PFSK-1 (cell line): ENCODE results near the gene ATXN7L1.

Source experiments
- FOXP2 ChIP-seq: optimal IDR thresholded peaks from 2 replicates; pipeline ENCODE3; 2011; ENCODE audit warnings: borderline replicate concordance, control low read depth, inconsistent platforms; ENCODE audit not compliant: insufficient read depth; ENCODE audit errors: extremely low read length, extremely low read depth
- POLR2AphosphoS5 ChIP-seq: IDR thresholded peaks from 2 replicates; pipeline ENCODE4 v1.6.1; 2012; ENCODE audit warnings: low read depth, mild to moderate bottlenecking, control low read depth, low read length, moderate library complexity
- SIN3A ChIP-seq: IDR thresholded peaks from 2 replicates; pipeline ENCODE4 v1.6.1; 2012; ENCODE audit warnings: mild to moderate bottlenecking, low read length, moderate library complexity, borderline replicate concordance; ENCODE audit not compliant: insufficient read depth
- TAF1 ChIP-seq: IDR thresholded peaks from 2 replicates; pipeline ENCODE4 v1.6.1; 2012; ENCODE audit warnings: low read length, control low read depth, borderline replicate concordance; ENCODE audit not compliant: insufficient read depth
- TF ChIP-seq, protein P1 (sequence below), 2 experiments: IDR thresholded peaks; 2 replicates each; pipeline versions ENCODE4 v1.6.1 to v1.8.0; 2011 to 2012; ENCODE audit warnings: low read depth in 2 of 2, low read length in 2 of 2, control low read depth in 1 of 2, inconsistent platforms in 1 of 2, mild to moderate bottlenecking in 1 of 2, moderate library complexity in 1 of 2; ENCODE audit not compliant: insufficient read depth in 1 of 2

Gene ATXN7L1

DNA sequence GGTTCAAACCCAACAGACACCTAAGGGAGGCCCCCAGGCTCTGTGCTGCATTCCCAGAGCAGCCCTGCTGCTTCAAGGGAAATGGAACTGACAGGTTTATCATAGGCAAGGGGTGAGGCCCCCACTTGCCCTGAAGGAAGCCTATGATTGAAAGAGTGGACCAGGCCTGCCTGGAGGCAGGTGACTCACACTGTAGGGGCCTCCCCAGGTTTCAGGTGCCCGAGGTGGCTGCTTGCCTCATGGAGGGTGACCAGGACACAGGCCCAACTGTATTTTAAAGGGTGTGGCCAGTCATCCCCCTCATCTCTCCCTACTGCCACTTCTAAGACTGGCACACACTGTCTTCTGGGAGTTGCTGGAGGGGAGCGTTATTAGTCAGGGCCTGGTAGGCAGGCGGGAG is 85.4 kb downstream of the ATXN7L1 start:
- TF ChIP-seq SIN3A (no peak), TAF1 (no peak), POLR2AphosphoS5 (no peak), FOXP2 (no peak)
- TF ChIP-seq, protein P1, sequence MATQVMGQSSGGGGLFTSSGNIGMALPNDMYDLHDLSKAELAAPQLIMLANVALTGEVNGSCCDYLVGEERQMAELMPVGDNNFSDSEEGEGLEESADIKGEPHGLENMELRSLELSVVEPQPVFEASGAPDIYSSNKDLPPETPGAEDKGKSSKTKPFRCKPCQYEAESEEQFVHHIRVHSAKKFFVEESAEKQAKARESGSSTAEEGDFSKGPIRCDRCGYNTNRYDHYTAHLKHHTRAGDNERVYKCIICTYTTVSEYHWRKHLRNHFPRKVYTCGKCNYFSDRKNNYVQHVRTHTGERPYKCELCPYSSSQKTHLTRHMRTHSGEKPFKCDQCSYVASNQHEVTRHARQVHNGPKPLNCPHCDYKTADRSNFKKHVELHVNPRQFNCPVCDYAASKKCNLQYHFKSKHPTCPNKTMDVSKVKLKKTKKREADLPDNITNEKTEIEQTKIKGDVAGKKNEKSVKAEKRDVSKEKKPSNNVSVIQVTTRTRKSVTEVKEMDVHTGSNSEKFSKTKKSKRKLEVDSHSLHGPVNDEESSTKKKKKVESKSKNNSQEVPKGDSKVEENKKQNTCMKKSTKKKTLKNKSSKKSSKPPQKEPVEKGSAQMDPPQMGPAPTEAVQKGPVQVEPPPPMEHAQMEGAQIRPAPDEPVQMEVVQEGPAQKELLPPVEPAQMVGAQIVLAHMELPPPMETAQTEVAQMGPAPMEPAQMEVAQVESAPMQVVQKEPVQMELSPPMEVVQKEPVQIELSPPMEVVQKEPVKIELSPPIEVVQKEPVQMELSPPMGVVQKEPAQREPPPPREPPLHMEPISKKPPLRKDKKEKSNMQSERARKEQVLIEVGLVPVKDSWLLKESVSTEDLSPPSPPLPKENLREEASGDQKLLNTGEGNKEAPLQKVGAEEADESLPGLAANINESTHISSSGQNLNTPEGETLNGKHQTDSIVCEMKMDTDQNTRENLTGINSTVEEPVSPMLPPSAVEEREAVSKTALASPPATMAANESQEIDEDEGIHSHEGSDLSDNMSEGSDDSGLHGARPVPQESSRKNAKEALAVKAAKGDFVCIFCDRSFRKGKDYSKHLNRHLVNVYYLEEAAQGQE (IDR thresholded peaks at IDR 0.05; ENCODE audit: insufficient read depth in 1 of 2, low read depth in 2 of 2, low read length in 2 of 2), result no peak

DNA sequence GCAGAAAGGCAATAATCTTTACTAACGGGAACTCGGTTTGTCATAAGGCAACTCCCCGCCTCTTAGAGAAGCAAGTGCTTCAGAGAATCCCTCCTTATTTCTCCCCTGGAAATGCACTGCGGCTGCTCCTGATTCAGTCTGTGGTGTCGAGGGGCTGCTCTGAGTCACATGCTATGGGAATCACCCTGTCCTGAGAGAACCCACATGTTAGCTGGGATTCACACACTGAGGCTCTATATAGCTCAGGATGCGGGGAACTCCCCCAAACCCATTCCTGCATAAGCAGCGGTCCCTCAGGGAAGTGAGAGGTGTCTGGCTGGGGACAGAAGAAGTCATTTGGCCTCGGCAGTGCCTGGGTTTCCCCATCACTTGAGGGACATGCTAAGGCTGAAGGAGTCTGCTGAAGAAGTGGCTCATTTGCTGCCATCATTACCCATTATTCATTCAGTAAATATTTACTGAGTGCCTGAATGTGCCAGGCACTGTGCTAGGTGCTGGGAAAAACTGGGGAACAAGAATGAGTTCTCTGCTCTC is 87.5 kb downstream of the ATXN7L1 start:
- TF ChIP-seq, protein P1 (IDR thresholded peaks at IDR 0.05; ENCODE audit: insufficient read depth in 1 of 2, low read depth in 2 of 2, low read length in 2 of 2), result no peak
- no peak for TF ChIP-seq TAF1
- TF ChIP-seq POLR2AphosphoS5, result no peak
- TF ChIP-seq FOXP2, result no peak
- no peak for TF ChIP-seq SIN3A

DNA sequence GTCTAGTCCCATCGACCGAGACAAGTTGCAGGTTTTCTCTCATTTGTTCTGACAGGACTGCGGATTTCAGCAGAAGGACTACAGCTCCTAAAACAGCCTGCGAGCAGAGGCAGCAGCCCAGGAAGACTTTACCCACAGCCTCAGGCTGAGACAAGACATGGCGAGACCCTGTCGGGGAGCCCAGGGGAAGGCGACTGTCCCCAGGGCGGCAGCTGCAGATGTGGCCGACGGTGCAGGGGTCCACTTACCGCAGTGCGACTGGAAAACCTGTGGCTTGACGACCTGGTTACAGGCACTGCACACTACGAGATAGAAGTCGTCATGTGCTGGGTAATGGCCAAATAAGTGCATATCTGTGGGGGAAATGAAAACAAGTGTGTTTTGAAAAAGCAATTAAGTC is 88.0 kb downstream of the ATXN7L1 start:
- TF ChIP-seq TAF1 (no peak), FOXP2 (no peak), POLR2AphosphoS5 (no peak), SIN3A (no peak)
- TF ChIP-seq, protein P1 (IDR thresholded peaks at IDR 0.05; ENCODE audit: insufficient read depth in 1 of 2, low read depth in 2 of 2, low read length in 2 of 2), result no peak

DNA sequence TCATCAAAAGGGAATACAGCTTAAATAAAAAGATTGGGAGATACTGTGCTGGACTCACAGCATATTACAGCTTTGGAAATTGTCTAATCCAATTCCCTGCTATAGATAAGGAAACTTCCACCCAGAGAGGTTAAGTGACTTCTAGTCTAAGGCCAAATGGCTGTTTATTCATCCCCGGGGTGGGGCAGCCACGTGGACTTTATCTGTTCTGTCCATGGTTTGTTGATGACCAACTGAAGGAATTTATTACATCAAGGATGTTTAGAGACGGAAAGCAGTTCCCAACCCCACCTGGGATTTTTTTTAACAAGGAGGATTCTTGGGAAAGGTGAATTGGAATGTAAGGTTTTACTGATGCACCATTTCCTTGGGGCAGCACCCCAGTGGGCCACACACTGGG is 88.6 kb downstream of the ATXN7L1 start:
- TF ChIP-seq POLR2AphosphoS5 (no peak), FOXP2 (no peak), TAF1 (no peak), SIN3A (no peak)
- TF ChIP-seq, protein P1 (IDR thresholded peaks at IDR 0.05; ENCODE audit: insufficient read depth in 1 of 2, low read depth in 2 of 2, low read length in 2 of 2), result no peak
